Sigmoid colon (tissue), 7 donors: Measurements from ENCODE around the gene PTPN7. TPM values are rescaled to one million over a fixed set of nuclear protein-coding genes. Genes with fewer than 3 reads are reported as not detected.

Experiments used
- DNase-seq: peaks from one replicate; pipeline ENCODE4 v3.0.0-alpha.2; 2019
- H3K27ac ChIP-seq, 4 donors: fragments of 200-600 bp; sonication (generic); one replicate each; pipeline ENCODE4 v1.5.1; 2016 to 2019; ENCODE audit warnings: mild to moderate bottlenecking in 1 of 4
- H3K27me3 ChIP-seq, 3 donors: fragments of 200-600 bp; sonication (generic); one replicate each; pipeline ENCODE4 v1.5.1; 2019; ENCODE audit warnings: mild to moderate bottlenecking in 1 of 3
- H3K36me3 ChIP-seq, 4 donors: fragments of 200-600 bp; sonication (generic); one replicate each; pipeline ENCODE4 v1.5.1; 2016 to 2019
- H3K4me1 ChIP-seq, 4 donors: fragments of 200-600 bp; sonication (generic); one replicate each; pipeline ENCODE4 v1.5.1; 2017 to 2019
- H3K4me3 ChIP-seq, 4 donors: fragments of 200-600 bp; sonication (generic); one replicate each; pipeline ENCODE4 v1.5.1; 2017 to 2019; ENCODE audit warnings: mild to moderate bottlenecking in 2 of 4, moderate library complexity in 1 of 4
- H3K9me3 ChIP-seq, 4 donors: fragments of 200-600 bp in 3 of 4; sonication (generic) in 3 of 4; one replicate each; pipeline versions ENCODE4 v1.5.1 to v1.6.1; 2013 to 2019
- CTCF ChIP-seq, 4 experiments: fragments of 450-650 bp in 3 of 4; fragments of 200-600 bp in 1 of 4; IDR thresholded peaks; one replicate each; pipeline ENCODE4 v1.5.1; 2016 to 2019; ENCODE audit warnings: antibody characterized with exemption in 4 of 4, mild to moderate bottlenecking in 3 of 4, moderate library complexity in 2 of 4
- EP300 ChIP-seq, 4 donors: sonication (generic); formaldehyde crosslinking; IDR thresholded peaks; one replicate each; pipeline ENCODE4 v1.6.1; 2017; ENCODE audit warnings: antibody characterized with exemption in 4 of 4
- POLR2A ChIP-seq, 2 donors: fragments of 450-650 bp; IDR thresholded peaks; one replicate each; pipeline ENCODE4 v1.6.1; 2016; ENCODE audit warnings: antibody characterized with exemption in 2 of 2, mild to moderate bottlenecking in 2 of 2, moderate library complexity in 2 of 2
- POLR2AphosphoS5 ChIP-seq, 4 donors: sonication (generic); formaldehyde crosslinking; IDR thresholded peaks; one replicate each; pipeline ENCODE4 v1.6.1; 2017; ENCODE audit warnings: antibody characterized with exemption in 4 of 4
- WGBS, 2 donors: extraction: QIAGEN DNeasy Blood & Tissue Kit; methylation state at CpG; one replicate each; pipeline ENCODE4 v1.1.7; 2013; 5-methylcytosine and 5-hydroxymethylcytosine counted together
- intact Hi-C: fragments of 100-400 bp; cut with DNase I; formaldehyde crosslinking; loops from one replicate; pipeline ENCODE4 v1.15.1; 2023
- polyA plus RNA-seq, 3 donors: library from polyadenylated mRNA; stranded (reverse); fragments of 200-250 nt; gene quantifications; one replicate each; pipeline ENCODE4 v1.2.3, GENCODE V29; 2013
- total RNA-seq, 4 donors: library from RNA; depleted of rRNA; stranded (reverse); fragments of >200 nt; gene quantifications; one replicate each; pipeline ENCODE4 v1.1.0, GENCODE V29; 2016
- donor health status: healthy with polysubstance abuse.
- donor health status: Bipolar disorder and iron deficiency.
- donor health status: healthy.

The PTPN7 gene
- total and polyA plus RNA-seq, 7 donors = 0.71 to 18.2 (median 4.5) TPM; not detected in 1

GRCh38 chr1:202151045-202151444 lies 9.4 kb downstream of the PTPN7 start:
- no peak for TF ChIP-seq EP300 (IDR thresholded peaks at IDR 0.05)
- no peak for TF ChIP-seq POLR2A (IDR thresholded peaks at IDR 0.05)
- TF ChIP-seq CTCF (IDR thresholded peaks at IDR 0.05) = no peak
- TF ChIP-seq POLR2AphosphoS5 (IDR thresholded peaks at IDR 0.05) = no peak
- Histone ChIP-seq H3K9me3 (no peaks in the 10 kb centered on the region), H3K36me3 (no peaks in the 10 kb centered on the region), H3K4me1 (no peaks in the 10 kb centered on the region), H3K4me3 (no peak overlapping the region), H3K27me3 (no peaks in the 10 kb centered on the region), H3K27ac (no peak overlapping the region)
- intact Hi-C loops = no loop called here
- DNase-seq = no peak
- 91 to 93% methylated on average over 2 of the region's 2 CpGs for WGBS, 2 donors

GRCh38 chr1:202150602-202151001 lies 9.8 kb downstream of the PTPN7 start:
- Histone ChIP-seq H3K9me3 (no peaks in the 10 kb centered on the region), H3K27me3 (no peaks in the 10 kb centered on the region), H3K36me3 (no peaks in the 10 kb centered on the region), H3K4me3 (no peak overlapping the region), H3K27ac (no peak overlapping the region), H3K4me1 (peaks cover 0 to under 1% (median 0%) of the 10 kb centered on the region in 4 donors)
- 83 to 92% methylated on average over 8 of the region's 8 CpGs for WGBS, 2 donors
- DNase-seq = no peak
- intact Hi-C loops = no loop called here
- no peak for TF ChIP-seq POLR2A (IDR thresholded peaks at IDR 0.05)
- no peak for TF ChIP-seq CTCF (IDR thresholded peaks at IDR 0.05)
- no peak for TF ChIP-seq POLR2AphosphoS5 (IDR thresholded peaks at IDR 0.05)
- no peak for TF ChIP-seq EP300 (IDR thresholded peaks at IDR 0.05)

GRCh38 chr1:202150187-202150586 lies 10.2 kb downstream of the PTPN7 start:
- no peaks in the 10 kb centered on the region for H3K27me3 ChIP-seq
- no peak for DNase-seq
- no peak overlapping the region for H3K4me3 ChIP-seq
- peaks cover 0 to 5% (median 2%) of the 10 kb centered on the region in 4 donors for H3K4me1 ChIP-seq
- H3K36me3 ChIP-seq = no peaks in the 10 kb centered on the region
- no peak overlapping the region for H3K27ac ChIP-seq
- H3K9me3 ChIP-seq = no peaks in the 10 kb centered on the region
- 90 to 92% methylated on average over 9 of the region's 9 CpGs for WGBS, 2 donors
- intact Hi-C loops = no loop called here
- no peak for TF ChIP-seq POLR2A (IDR thresholded peaks at IDR 0.05)
- TF ChIP-seq POLR2AphosphoS5 (IDR thresholded peaks at IDR 0.05) = no peak
- no peak for TF ChIP-seq EP300 (IDR thresholded peaks at IDR 0.05)
- TF ChIP-seq CTCF (IDR thresholded peaks at IDR 0.05) = no peak

GRCh38 chr1:202149566-202149965 lies 10.8 kb downstream of the PTPN7 start:
- H3K9me3 ChIP-seq = no peaks in the 10 kb centered on the region
- WGBS, 2 donors = 95% methylated on average over 4 of the region's 4 CpGs
- DNase-seq = no peak
- intact Hi-C loops = no loop called here
- H3K27me3 ChIP-seq = no peaks in the 10 kb centered on the region
- peaks cover 0 to 9% (median 4%) of the 10 kb centered on the region in 4 donors for H3K4me1 ChIP-seq
- no peak overlapping the region for H3K4me3 ChIP-seq
- H3K36me3 ChIP-seq = no peaks in the 10 kb centered on the region
- H3K27ac ChIP-seq = no peak overlapping the region
- TF ChIP-seq POLR2AphosphoS5 (IDR thresholded peaks at IDR 0.05) (no peak), POLR2A (IDR thresholded peaks at IDR 0.05) (no peak), CTCF (IDR thresholded peaks at IDR 0.05) (no peak), EP300 (IDR thresholded peaks at IDR 0.05) (no peak)

- no peak for TF ChIP-seq POLR2AphosphoS5 (IDR thresholded peaks at IDR 0.05)
- no peak for TF ChIP-seq EP300 (IDR thresholded peaks at IDR 0.05)
- no peak for TF ChIP-seq POLR2A (IDR thresholded peaks at IDR 0.05)
- no peak for TF ChIP-seq CTCF (IDR thresholded peaks at IDR 0.05)
- no peaks in the 10 kb centered on the region for H3K27me3 ChIP-seq
- H3K9me3 ChIP-seq = no peaks in the 10 kb centered on the region
- no peak for DNase-seq
- WGBS, 2 donors = 84 to 89% methylated on average over 4 of the region's 4 CpGs
- H3K27ac ChIP-seq = no peak overlapping the region
- no peak overlapping the region for H3K4me3 ChIP-seq
- peaks cover 0 to 9% (median 5%) of the 10 kb centered on the region in 4 donors for H3K4me1 ChIP-seq
- intact Hi-C loops = no loop called here
- no peaks in the 10 kb centered on the region for H3K36me3 ChIP-seq
Observed at GRCh38 chr1:202148391-202148790, 12.0 kb downstream of the PTPN7 start.
